ENCODE data around the gene TDRD10. TPM values are rescaled to one million over a fixed set of nuclear protein-coding genes. Genes with fewer than 3 reads are reported as not detected.
A peak's percentile ranks its signal among the peaks of the same experiment; 100 is the strongest.

TDRD10 gene
- total RNA-seq, 1 experiment from 2014 or later = not detected

GRCh38 chr1:154500533-154500932, 1.5 kb upstream of the TDRD10 start:
- Histone ChIP-seq H3K27me3 (ENCODE audit: low read length) (peaks cover 67% of the 10 kb centered on the region), H3K79me2 (ENCODE audit: low read length) (no peaks in the 10 kb centered on the region), H3K9me2 (replicated peaks; ENCODE audit: low read length) (no peaks in the 10 kb centered on the region), H3K4me1 (ENCODE audit: insufficient read depth, low read length) (no peaks in the 10 kb centered on the region), H3K9ac (ENCODE audit: low read length) (no peak overlapping the region), H3F3A (ENCODE audit: low read length, unreplicated experiment) (no peaks in the 10 kb centered on the region), H3K27ac (ENCODE audit: low read length) (no peak overlapping the region), H4K20me1 (ENCODE audit: low read length) (no peaks in the 10 kb centered on the region), H2AFZ (ENCODE audit: low read length) (no peak overlapping the region), H3K4me3 (ENCODE audit: low read length) (no peak overlapping the region), H3K36me3 (ENCODE audit: low read depth, low read length) (no peaks in the 10 kb centered on the region), H3K9me3 (ENCODE audit: low read length) (no peaks in the 10 kb centered on the region), H3K4me2 (ENCODE audit: low read length) (no peak overlapping the region)
- ATAC-seq = no peak
- intact Hi-C loops (cut with micrococcal nuclease) = no loop called here
- ChIA-PET CTCF (no interaction called here), POLR2A (ENCODE audit: unreplicated experiment) (interaction anchor here (0.7 kb wide), 1 partner anchor 8 kb away, joined by 3 read pairs; no protein-coding TSS in a partner anchor)
- TF ChIP-seq CTCF (conservative IDR thresholded peaks at IDR 0.05; ENCODE audit: low read depth, low read length) (no peak), EZH2phosphoT487 (IDR thresholded peaks at IDR 0.05; ENCODE audit: borderline replicate concordance, low read length) (no peak), EZH2 (IDR thresholded peaks at IDR 0.05; ENCODE audit: low read length, unreplicated experiment) (no peak)
- no TSS peak for BruUV-seq (replicated peaks)
- DNase-seq = no peak

GRCh38 chr1:154501423-154502065, 475 bp upstream of the TDRD10 start:
- H3K36me3 ChIP-seq (ENCODE audit: low read depth, low read length) = no peaks in the 10 kb centered on the region
- no peaks in the 10 kb centered on the region for H3K9me3 ChIP-seq (ENCODE audit: low read length)
- H3K4me2 ChIP-seq (ENCODE audit: low read length) = no peak overlapping the region
- ChIA-PET POLR2A (ENCODE audit: unreplicated experiment) (no interaction called here), CTCF (no interaction called here)
- no peak overlapping the region for H2AFZ ChIP-seq (ENCODE audit: low read length)
- intact Hi-C loops (cut with micrococcal nuclease) = no loop called here
- H3K9me2 ChIP-seq (replicated peaks; ENCODE audit: low read length) = no peaks in the 10 kb centered on the region
- H3K79me2 ChIP-seq (ENCODE audit: low read length) = no peaks in the 10 kb centered on the region
- no peaks in the 10 kb centered on the region for H3K4me1 ChIP-seq (ENCODE audit: insufficient read depth, low read length)
- ATAC-seq = no peak
- no peak for DNase-seq
- H4K20me1 ChIP-seq (ENCODE audit: low read length) = no peaks in the 10 kb centered on the region
- H3K9ac ChIP-seq (ENCODE audit: low read length) = no peak overlapping the region
- no peak overlapping the region for H3K4me3 ChIP-seq (ENCODE audit: low read length)
- H3F3A ChIP-seq (ENCODE audit: low read length, unreplicated experiment) = no peaks in the 10 kb centered on the region
- no peak overlapping the region for H3K27ac ChIP-seq (ENCODE audit: low read length)
- TF ChIP-seq EZH2phosphoT487 (IDR thresholded peaks at IDR 0.05; ENCODE audit: borderline replicate concordance, low read length) (0 out of 2 replicates have a peak, but pooled peaks have one; percentile 16), EZH2 (IDR thresholded peaks at IDR 0.05; ENCODE audit: low read length, unreplicated experiment) (no peak), CTCF (conservative IDR thresholded peaks at IDR 0.05; ENCODE audit: low read depth, low read length) (no peak)
- BruUV-seq (replicated peaks) = no TSS peak
- peaks cover 65% of the 10 kb centered on the region for H3K27me3 ChIP-seq (ENCODE audit: low read length)

- H3K9me3 ChIP-seq (ENCODE audit: low read length) = no peaks in the 10 kb centered on the region
- no peak for TF ChIP-seq CTCF (conservative IDR thresholded peaks at IDR 0.05; ENCODE audit: low read depth, low read length)
- TF ChIP-seq EZH2 (IDR thresholded peaks at IDR 0.05; ENCODE audit: low read length, unreplicated experiment) = no peak
- TF ChIP-seq EZH2phosphoT487 (IDR thresholded peaks at IDR 0.05; ENCODE audit: borderline replicate concordance, low read length) = no peak
- H2AFZ ChIP-seq (ENCODE audit: low read length) = no peak overlapping the region
- no peak overlapping the region for H3K4me3 ChIP-seq (ENCODE audit: low read length)
- no TSS peak for BruUV-seq (replicated peaks)
- peaks cover 69% of the 10 kb centered on the region for H3K27me3 ChIP-seq (ENCODE audit: low read length)
- ATAC-seq = no peak
- no peaks in the 10 kb centered on the region for H3K9me2 ChIP-seq (replicated peaks; ENCODE audit: low read length)
- DNase-seq = no peak
- ChIA-PET CTCF (no interaction called here), POLR2A (ENCODE audit: unreplicated experiment) (no interaction called here)
- no peaks in the 10 kb centered on the region for H3K4me1 ChIP-seq (ENCODE audit: insufficient read depth, low read length)
- H3K9ac ChIP-seq (ENCODE audit: low read length) = no peak overlapping the region
- no peak overlapping the region for H3K4me2 ChIP-seq (ENCODE audit: low read length)
- H3K27ac ChIP-seq (ENCODE audit: low read length) = no peak overlapping the region
- intact Hi-C loops (cut with micrococcal nuclease) = no loop called here
- H3K36me3 ChIP-seq (ENCODE audit: low read depth, low read length) = no peaks in the 10 kb centered on the region
- no peaks in the 10 kb centered on the region for H3F3A ChIP-seq (ENCODE audit: low read length, unreplicated experiment)
- no peaks in the 10 kb centered on the region for H4K20me1 ChIP-seq (ENCODE audit: low read length)
- no peaks in the 10 kb centered on the region for H3K79me2 ChIP-seq (ENCODE audit: low read length)
These were observed 711 bp downstream of the TDRD10 start for GRCh38 chr1:154502744-154503115.
